Measurements from ENCODE around the gene STOM.

DNA sequence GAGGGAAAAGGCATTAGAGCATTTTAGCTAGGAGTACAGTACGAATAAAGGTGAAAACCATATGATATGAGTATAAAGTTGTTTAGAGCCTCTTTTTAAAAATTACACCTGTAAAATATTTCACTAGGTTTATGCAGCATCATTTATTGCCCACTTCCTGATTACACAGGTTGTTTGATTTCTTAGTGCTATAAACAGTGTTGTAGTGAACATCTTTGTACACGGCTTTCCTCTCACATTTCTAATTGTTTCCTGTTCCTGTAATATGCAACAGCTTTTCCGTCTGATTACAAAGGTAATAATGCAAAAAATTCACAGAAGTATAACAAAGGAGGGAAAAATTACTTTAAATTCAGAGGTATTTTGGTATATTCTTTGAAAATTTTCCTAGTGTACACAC, 13.0 kb downstream of the STOM start:
- TF ChIP-seq ARNT (IDR thresholded peaks at IDR 0.05) (no peak), FOXK2 (IDR thresholded peaks at IDR 0.05) (no peak), FOXM1 (IDR thresholded peaks at IDR 0.05; ENCODE audit: borderline replicate concordance) (no peak), L3MBTL2 (conservative IDR thresholded peaks at IDR 0.05) (no peak)

All from HEK293T (cell line).